MM.1S (cell line): Measurements from ENCODE around the gene PSMA4.
A peak's percentile ranks its signal among the peaks of the same experiment; 100 is the strongest.

Experiments
- DNase-seq: peaks from one replicate; pipeline ENCODE4 v3.0.0-alpha.2; 2015
- H2AFZ ChIP-seq: fragments of 300-600 bp; sonication (generic); 2 replicates; pipeline ENCODE4 v1.6.0; 2016; ENCODE audit warnings: antibody characterized with exemption, low read length
- H3F3A ChIP-seq: fragments of 300-600 bp; sonication (generic); 2 replicates; pipeline ENCODE4 v1.6.1; 2016; ENCODE audit warnings: mild to moderate bottlenecking, antibody characterized with exemption, low read length, moderate library complexity, mixed read lengths; ENCODE audit not compliant: insufficient read depth
- H3K27ac ChIP-seq: fragments of 300-600 bp; sonication (generic); 2 replicates; pipeline ENCODE4 v1.5.1; 2016; ENCODE audit warnings: mild to moderate bottlenecking, low read length
- H3K27me3 ChIP-seq: fragments of 300-600 bp; sonication (generic); replicated peaks from 2 replicates; pipeline ENCODE4 v1.6.0; 2016; ENCODE audit warnings: low read length; ENCODE audit not compliant: insufficient read depth
- H3K36me3 ChIP-seq: fragments of 300-600 bp; sonication (generic); replicated peaks from 2 replicates; pipeline ENCODE4 v1.6.1; 2016; ENCODE audit warnings: mild to moderate bottlenecking, low read length, mixed read lengths; ENCODE audit not compliant: insufficient read depth
- H3K4me1 ChIP-seq: fragments of 300-600 bp; sonication (generic); 2 replicates; pipeline ENCODE4 v1.6.1; 2016; ENCODE audit warnings: low read length, mixed read lengths
- H3K4me2 ChIP-seq: fragments of 300-600 bp; sonication (generic); 2 replicates; pipeline ENCODE4 v1.6.0; 2016; ENCODE audit warnings: low read depth, low read length
- H3K4me3 ChIP-seq: fragments of 300-600 bp; sonication (generic); 2 replicates; pipeline ENCODE4 v1.5.1; 2016; ENCODE audit warnings: low read length, mixed read lengths
- H3K79me2 ChIP-seq: fragments of 300-600 bp; sonication (generic); 2 replicates; pipeline ENCODE4 v1.6.1; 2016; ENCODE audit warnings: mixed run types, low read length, mixed read lengths
- H3K9ac ChIP-seq: fragments of 300-600 bp; sonication (generic); 2 replicates; pipeline ENCODE4 v1.6.1; 2016; ENCODE audit warnings: low read length, mixed read lengths
- H3K9me2 ChIP-seq: fragments of 300-600 bp; sonication (generic); replicated peaks from 2 replicates; pipeline ENCODE4 v1.6.1; 2016; ENCODE audit warnings: mild to moderate bottlenecking, low read length, mixed read lengths; ENCODE audit not compliant: insufficient read depth
- H3K9me3 ChIP-seq: fragments of 300-600 bp; sonication (generic); replicated peaks from 2 replicates; pipeline ENCODE4 v1.6.1; 2016; ENCODE audit warnings: mild to moderate bottlenecking, low read length, mixed read lengths; ENCODE audit not compliant: insufficient read depth
- H4K20me1 ChIP-seq: fragments of 300-600 bp; sonication (generic); 2 replicates; pipeline ENCODE4 v1.6.1; 2016; ENCODE audit warnings: mild to moderate bottlenecking, low read length, moderate library complexity, mixed read lengths; ENCODE audit not compliant: insufficient read depth
- EZH2 ChIP-seq: fragments of 300-600 bp; sonication (generic); optimal IDR thresholded peaks from 2 replicates; pipeline ENCODE3; 2017; ENCODE audit warnings: low read depth, mild to moderate bottlenecking, antibody characterized with exemption, low read length, mixed read lengths
- EZH2phosphoT487 ChIP-seq: fragments of 300-600 bp; sonication (generic); IDR thresholded peaks from 2 replicates; pipeline ENCODE4 v1.6.1; 2018; ENCODE audit warnings: antibody characterized with exemption, low read length
- TF ChIP-seq, protein P1 (sequence below): fragments of 300-600 bp; sonication (generic); IDR thresholded peaks from 2 replicates; pipeline ENCODE4 v1.5.1; 2016; ENCODE audit warnings: antibody characterized with exemption, low read length, mixed read lengths

The PSMA4 gene

DNA sequence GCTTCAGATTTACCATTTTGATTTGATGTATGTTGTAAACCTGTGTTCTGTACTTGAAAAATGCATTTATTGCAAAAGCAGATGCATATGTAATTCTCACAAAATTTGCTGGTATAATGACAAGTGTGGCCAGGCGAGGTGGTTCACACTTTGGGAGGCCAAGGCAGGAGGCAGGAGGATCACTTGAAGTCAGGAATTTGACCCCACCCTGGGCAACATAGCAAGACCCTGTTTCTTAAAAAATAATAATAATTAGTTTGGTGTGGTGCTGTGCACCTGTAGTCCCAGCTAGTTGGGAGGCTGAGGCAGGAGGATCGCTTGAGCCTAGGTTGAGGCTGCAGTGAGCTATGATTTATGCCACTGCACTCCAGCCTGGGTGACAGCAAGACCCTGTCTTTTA, 37.6 kb upstream of the PSMA4 start:
- Histone ChIP-seq H3K9ac (no peak overlapping the region), H3K4me1 (no peaks in the 10 kb centered on the region), H2AFZ (no peak overlapping the region), H3K4me2 (no peak overlapping the region), H3K79me2 (no peaks in the 10 kb centered on the region), H4K20me1 (no peaks in the 10 kb centered on the region), H3K27me3 (no peaks in the 10 kb centered on the region), H3K36me3 (0 out of 2 replicates have a peak, but pooled peaks cover 3% of the 10 kb centered on the region), H3K9me2 (no peaks in the 10 kb centered on the region), H3K27ac (no peak overlapping the region), H3K4me3 (no peak overlapping the region), H3K9me3 (no peaks in the 10 kb centered on the region), H3F3A (peaks cover 13% of the 10 kb centered on the region; the same call in 1 of the 2 replicates)
- DNase-seq, result no peak
- TF ChIP-seq, protein P1, sequence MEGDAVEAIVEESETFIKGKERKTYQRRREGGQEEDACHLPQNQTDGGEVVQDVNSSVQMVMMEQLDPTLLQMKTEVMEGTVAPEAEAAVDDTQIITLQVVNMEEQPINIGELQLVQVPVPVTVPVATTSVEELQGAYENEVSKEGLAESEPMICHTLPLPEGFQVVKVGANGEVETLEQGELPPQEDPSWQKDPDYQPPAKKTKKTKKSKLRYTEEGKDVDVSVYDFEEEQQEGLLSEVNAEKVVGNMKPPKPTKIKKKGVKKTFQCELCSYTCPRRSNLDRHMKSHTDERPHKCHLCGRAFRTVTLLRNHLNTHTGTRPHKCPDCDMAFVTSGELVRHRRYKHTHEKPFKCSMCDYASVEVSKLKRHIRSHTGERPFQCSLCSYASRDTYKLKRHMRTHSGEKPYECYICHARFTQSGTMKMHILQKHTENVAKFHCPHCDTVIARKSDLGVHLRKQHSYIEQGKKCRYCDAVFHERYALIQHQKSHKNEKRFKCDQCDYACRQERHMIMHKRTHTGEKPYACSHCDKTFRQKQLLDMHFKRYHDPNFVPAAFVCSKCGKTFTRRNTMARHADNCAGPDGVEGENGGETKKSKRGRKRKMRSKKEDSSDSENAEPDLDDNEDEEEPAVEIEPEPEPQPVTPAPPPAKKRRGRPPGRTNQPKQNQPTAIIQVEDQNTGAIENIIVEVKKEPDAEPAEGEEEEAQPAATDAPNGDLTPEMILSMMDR, result no peak
- TF ChIP-seq EZH2, result no peak
- no peak for TF ChIP-seq EZH2phosphoT487

DNA sequence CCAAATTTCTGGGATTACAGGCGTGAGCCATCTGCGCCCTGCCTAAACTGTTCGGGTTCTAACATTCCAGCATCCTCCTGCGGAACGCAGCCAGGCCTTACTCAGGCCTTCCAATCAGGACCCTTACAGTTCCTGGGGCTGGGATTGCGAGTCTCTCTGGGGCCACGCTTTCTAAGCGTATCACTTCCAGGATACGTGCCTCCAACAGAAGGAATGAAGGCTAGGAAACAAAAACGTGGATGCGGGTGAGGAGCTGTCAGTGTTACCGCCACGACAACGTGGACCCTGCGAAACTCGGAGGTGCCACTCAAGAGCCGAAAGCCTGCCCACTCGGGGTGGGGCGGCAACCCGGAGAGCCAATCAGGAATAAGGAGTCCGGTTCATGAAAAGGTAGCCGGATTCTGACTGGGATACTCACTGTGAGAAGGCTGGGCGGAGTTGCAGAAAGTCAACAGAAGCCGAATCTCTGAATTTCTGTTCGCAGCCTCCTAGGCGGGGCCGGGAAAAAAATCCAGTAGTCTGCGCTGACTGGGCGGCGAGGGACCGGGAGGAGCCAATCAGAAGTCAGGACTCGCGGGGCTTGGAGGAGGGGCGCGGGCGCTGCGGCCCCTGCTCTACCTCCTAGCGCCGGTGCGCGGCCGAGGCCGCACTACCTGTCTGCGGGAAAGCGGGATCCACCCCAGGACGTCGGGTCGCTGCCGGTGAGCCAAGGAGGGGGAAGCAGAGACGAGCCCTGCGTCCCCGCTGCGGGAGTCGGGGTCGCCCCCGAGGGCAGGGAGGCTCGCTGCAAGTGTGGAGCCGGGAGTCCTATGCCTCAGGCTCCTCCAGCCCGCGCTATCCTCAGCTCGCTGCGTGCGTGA, 33.0 kb upstream of the PSMA4 start, which contains the start of gene HYKK:
HYKK (plus strand) TSS at position 607 of the 860 bp plus-strand sequence. CDS start 5,512 bp downstream, outside the sequence.
- Histone ChIP-seq H3K9ac (peak within 1 kb of the TSS; percentile 60), H2AFZ (peak within 1 kb of the TSS; percentile 89), H3K9me2 (no peaks in the 10 kb centered on the region), H3K9me3 (no peaks in the 10 kb centered on the region), H3K4me3 (peak within 1 kb of the TSS; percentile 70), H3F3A (peaks cover 23% of the 10 kb centered on the region), H3K36me3 (no peaks in the 10 kb centered on the region), H3K79me2 (peaks cover 12% of the 10 kb centered on the region), H3K27ac (peak within 1 kb of the TSS; percentile 38; the same call in 1 of the 2 replicates), H3K27me3 (no peaks in the 10 kb centered on the region), H3K4me2 (peak within 1 kb of the TSS; percentile 95), H4K20me1 (no peaks in the 10 kb centered on the region), H3K4me1 (peaks cover 13% of the 10 kb centered on the region)
- TF ChIP-seq EZH2phosphoT487 (no peak), EZH2 (no peak)
- TF ChIP-seq, protein P1, result peak; percentile 17
- DNase-seq, result peak; percentile 98

DNA sequence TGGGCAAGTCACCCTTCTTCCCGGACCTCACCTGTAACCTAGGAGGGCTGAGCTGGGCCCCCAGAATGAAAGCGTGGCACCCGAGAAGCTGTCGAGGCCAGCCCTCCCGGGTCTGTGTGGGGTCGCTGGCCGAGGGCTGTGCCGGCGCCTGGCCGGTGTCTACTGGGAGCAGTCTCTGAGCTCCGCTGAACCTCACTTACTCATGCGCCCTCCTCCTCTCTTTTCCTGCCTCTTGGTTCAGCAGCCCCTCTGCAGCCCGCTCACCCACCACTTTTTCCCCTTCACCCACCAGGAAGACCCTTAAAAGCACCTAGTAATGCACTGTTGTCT, 32.4 kb upstream of the PSMA4 start:
- Histone ChIP-seq H3K36me3 (no peaks in the 10 kb centered on the region), H3F3A (peaks cover 23% of the 10 kb centered on the region), H3K27ac (peak overlapping the region; percentile 17; the same call in 1 of the 2 replicates), H3K4me2 (peak overlapping the region; percentile 95), H3K9me2 (no peaks in the 10 kb centered on the region), H4K20me1 (no peaks in the 10 kb centered on the region), H3K4me1 (peaks cover 13% of the 10 kb centered on the region), H2AFZ (peak overlapping the region; percentile 89), H3K9me3 (no peaks in the 10 kb centered on the region), H3K9ac (peak overlapping the region; percentile 50), H3K79me2 (peaks cover 12% of the 10 kb centered on the region), H3K27me3 (no peaks in the 10 kb centered on the region), H3K4me3 (peak overlapping the region; percentile 70)
- TF ChIP-seq, protein P1, result no peak
- no peak for DNase-seq
